D721Med (cell line): Measurements from ENCODE around the gene PEAR1.

Experiments used
- DNase-seq: peaks from one replicate; pipeline ENCODE4 v3.0.0; 2011; ENCODE audit warnings: low spot score; ENCODE audit not compliant: insufficient read length
- FAIRE-seq: peaks from 2 replicates; lab custom pipeline; 2011; peaks lifted over from hg19 to GRCh38; lab: Jason Lieb, UNC
- TF ChIP-seq, protein P1 (sequence below): IDR thresholded peaks from 2 replicates; pipeline ENCODE4 v1.5.1; 2012; ENCODE audit warnings: mild to moderate bottlenecking, control low read depth; ENCODE audit not compliant: insufficient read depth; ENCODE audit errors: missing control alignments

The PEAR1 gene

DNA sequence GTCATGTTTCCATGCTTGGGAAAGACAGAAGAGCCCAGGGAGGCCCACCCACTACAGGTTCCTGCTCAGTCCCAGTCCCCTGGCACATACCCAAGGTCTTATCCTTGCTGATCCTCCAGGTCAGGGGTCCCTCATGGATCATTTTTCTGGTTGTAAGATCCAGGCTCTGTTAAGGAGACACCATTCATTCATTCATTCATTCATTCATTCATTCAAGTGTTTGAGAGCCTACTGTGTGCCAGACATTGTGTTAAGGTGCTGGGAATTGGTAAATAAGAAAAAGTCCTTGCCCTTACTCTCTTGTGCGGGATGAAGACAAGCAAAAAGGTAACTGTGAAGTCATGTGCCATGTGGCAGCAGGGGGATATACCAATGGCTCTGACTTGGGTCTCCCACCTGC, 50.8 kb downstream of the PEAR1 start:
- FAIRE-seq = no peak
- TF ChIP-seq, protein P1, sequence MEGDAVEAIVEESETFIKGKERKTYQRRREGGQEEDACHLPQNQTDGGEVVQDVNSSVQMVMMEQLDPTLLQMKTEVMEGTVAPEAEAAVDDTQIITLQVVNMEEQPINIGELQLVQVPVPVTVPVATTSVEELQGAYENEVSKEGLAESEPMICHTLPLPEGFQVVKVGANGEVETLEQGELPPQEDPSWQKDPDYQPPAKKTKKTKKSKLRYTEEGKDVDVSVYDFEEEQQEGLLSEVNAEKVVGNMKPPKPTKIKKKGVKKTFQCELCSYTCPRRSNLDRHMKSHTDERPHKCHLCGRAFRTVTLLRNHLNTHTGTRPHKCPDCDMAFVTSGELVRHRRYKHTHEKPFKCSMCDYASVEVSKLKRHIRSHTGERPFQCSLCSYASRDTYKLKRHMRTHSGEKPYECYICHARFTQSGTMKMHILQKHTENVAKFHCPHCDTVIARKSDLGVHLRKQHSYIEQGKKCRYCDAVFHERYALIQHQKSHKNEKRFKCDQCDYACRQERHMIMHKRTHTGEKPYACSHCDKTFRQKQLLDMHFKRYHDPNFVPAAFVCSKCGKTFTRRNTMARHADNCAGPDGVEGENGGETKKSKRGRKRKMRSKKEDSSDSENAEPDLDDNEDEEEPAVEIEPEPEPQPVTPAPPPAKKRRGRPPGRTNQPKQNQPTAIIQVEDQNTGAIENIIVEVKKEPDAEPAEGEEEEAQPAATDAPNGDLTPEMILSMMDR = no peak
- no peak for DNase-seq

GRCh38 chr1:156944848-156945247, 51.3 kb downstream of the PEAR1 start:
- no peak for DNase-seq
- FAIRE-seq = no peak
- TF ChIP-seq, protein P1 = no peak

DNA sequence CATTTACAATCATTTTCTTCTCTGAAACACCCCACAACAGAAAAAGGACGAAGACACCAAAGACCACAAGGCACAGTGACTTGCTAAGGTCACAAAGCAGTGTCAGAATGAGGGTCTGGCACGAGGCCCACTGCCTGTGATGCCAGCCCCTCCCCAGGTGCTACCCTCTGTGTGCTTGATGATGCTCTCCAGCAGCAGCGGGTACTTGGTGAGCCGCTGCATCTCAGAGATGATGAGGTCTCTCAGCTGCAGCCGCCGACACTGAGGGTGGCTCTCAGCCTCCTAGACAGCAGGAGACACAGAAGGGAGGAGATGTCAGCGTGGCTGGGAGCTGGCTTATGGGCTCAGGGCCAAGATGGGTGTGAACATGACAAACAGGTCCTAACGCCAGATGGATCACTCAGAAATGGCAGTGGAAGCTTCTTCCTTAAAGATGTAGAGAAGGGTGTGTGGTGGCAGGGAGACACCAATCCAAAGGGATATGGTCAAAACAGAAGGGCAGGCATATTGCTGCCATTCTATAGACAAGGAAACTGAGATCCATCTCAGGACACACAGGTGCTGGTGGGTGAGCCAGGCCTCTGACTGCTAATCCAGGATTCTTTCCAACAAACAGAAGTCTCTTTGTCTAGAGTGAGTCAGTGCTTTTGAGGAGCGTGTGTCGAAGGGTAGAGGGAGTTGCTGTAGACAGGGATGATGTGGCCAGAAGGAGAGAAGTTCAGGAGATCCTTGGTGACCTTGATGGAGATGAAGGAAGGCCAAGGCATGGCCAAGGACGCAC, 52.6 kb downstream of the PEAR1 start:
- TF ChIP-seq, protein P1 = no peak
- FAIRE-seq (no peak), DNase-seq (no peak)

- DNase-seq (no peak), FAIRE-seq (no peak)
- TF ChIP-seq, protein P1 = no peak
These were observed 53.6 kb downstream of the PEAR1 start for GRCh38 chr1:156947127-156947526.

- no peak for FAIRE-seq
- no peak for DNase-seq
- TF ChIP-seq, protein P1 = no peak
These were observed 54.5 kb downstream of the PEAR1 start for GRCh38 chr1:156947818-156948525.

DNA sequence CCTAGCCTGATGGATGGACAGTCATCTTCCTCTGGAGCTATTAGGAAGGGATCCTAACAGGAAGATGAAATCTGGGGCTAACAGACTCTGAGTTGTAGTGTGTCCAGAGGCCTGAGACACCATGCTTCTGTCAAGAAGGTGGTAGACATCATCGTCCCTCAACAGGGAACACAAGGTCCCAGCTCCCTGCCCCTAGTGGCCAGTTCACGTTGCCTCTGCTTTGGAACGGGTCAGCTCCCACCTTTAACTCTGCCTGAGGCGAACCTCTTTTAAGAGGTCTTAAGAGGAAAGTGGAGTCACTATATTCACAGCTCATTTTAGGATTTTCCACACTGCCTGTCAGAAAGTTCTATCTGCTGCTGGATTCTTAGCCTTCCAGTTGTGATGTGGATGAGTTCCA, 55.2 kb downstream of the PEAR1 start:
- TF ChIP-seq, protein P1 = no peak
- no peak for FAIRE-seq
- DNase-seq = no peak

- no peak for DNase-seq
- TF ChIP-seq, protein P1 = no peak
- FAIRE-seq = no peak
These were observed 55.6 kb downstream of the PEAR1 start for GRCh38 chr1:156949127-156949526.
